HPDE6-E6E7 (cell line): ENCODE results near the gene TERT.
A peak's percentile ranks its signal among the peaks of the same experiment; 100 is the strongest.

Source experiments
- DNase-seq: peaks from one replicate; pipeline ENCODE4 v3.0.0; 2011; ENCODE audit warnings: missing footprints; ENCODE audit errors: extremely low spot score

TERT gene

GRCh38 chr5:1318659-1319251 lies 23.9 kb upstream of the TERT start:
- no peak for DNase-seq

GRCh38 chr5:1317921-1318565 lies 23.2 kb upstream of the TERT start:
- no peak for DNase-seq

- no peak for DNase-seq
Measured at GRCh38 chr5:1316588-1317340, 21.9 kb upstream of the TERT start.

GRCh38 chr5:1315709-1316587 lies 21.1 kb upstream of the TERT start:
- DNase-seq = peak; percentile 57

- no peak for DNase-seq
Measured at GRCh38 chr5:1315018-1315708, 20.3 kb upstream of the TERT start.

GRCh38 chr5:1314564-1314982 lies 19.7 kb upstream of the TERT start:
- DNase-seq = no peak

GRCh38 chr5:1312993-1313833 lies 18.3 kb upstream of the TERT start:
- DNase-seq = no peak

- DNase-seq = no peak
Measured at GRCh38 chr5:1312206-1312605, 17.3 kb upstream of the TERT start.

GRCh38 chr5:1311439-1312055 lies 16.7 kb upstream of the TERT start:
- no peak for DNase-seq

GRCh38 chr5:1310118-1310517 lies 15.2 kb upstream of the TERT start:
- no peak for DNase-seq

GRCh38 chr5:1304033-1304432 lies 9.2 kb upstream of the TERT start:
- no peak for DNase-seq

GRCh38 chr5:1302258-1302657 lies 7.4 kb upstream of the TERT start:
- DNase-seq = no peak

- DNase-seq = no peak
Measured at GRCh38 chr5:1300581-1301083, 5.8 kb upstream of the TERT start.

GRCh38 chr5:1299961-1300360 lies 5.1 kb upstream of the TERT start:
- DNase-seq = no peak

- DNase-seq = no peak
Measured at GRCh38 chr5:1299511-1299850, 4.6 kb upstream of the TERT start.

GRCh38 chr5:1298723-1299510 lies 4.0 kb upstream of the TERT start:
- no peak for DNase-seq

- no peak for DNase-seq
Measured at GRCh38 chr5:1298067-1298551, 3.2 kb upstream of the TERT start.

GRCh38 chr5:1297243-1297642 lies 2.4 kb upstream of the TERT start:
- DNase-seq = no peak

GRCh38 chr5:1295650-1296037 lies 776 bp upstream of the TERT start:
- DNase-seq = no peak
